KG1 (cell line): ENCODE data around the gene RSPH3.
"Not testable (repeated sequence)": the region's sequence is repeated elsewhere in the genome, so short reads cannot be mapped to it uniquely, and the experiment has no call there.

Source experiments
- DNase-seq: peaks from one replicate; lab custom pipeline; 2025; lab: John Stamatoyannopoulos, UW

Gene RSPH3

GRCh38 chr6:159025224-159025623 lies 25.2 kb upstream of the RSPH3 start:
- not testable (repeated sequence) for DNase-seq

GRCh38 chr6:159023893-159024292 lies 23.9 kb upstream of the RSPH3 start:
- DNase-seq = no peak

GRCh38 chr6:159020011-159020410 lies 20.0 kb upstream of the RSPH3 start:
- DNase-seq = no peak

GRCh38 chr6:159017757-159018559 lies 18.0 kb upstream of the RSPH3 start:
- no peak for DNase-seq

GRCh38 chr6:159014406-159014805 lies 14.4 kb upstream of the RSPH3 start:
- DNase-seq = no peak

GRCh38 chr6:159013229-159013628 lies 13.2 kb upstream of the RSPH3 start:
- DNase-seq = no peak

GRCh38 chr6:159012201-159012600 lies 12.2 kb upstream of the RSPH3 start:
- DNase-seq = no peak

- DNase-seq = not testable (repeated sequence)
These were observed 10.1 kb upstream of the RSPH3 start for GRCh38 chr6:159010037-159010612.

- no peak for DNase-seq
These were observed 8.8 kb upstream of the RSPH3 start for GRCh38 chr6:159008656-159009288.

- no peak for DNase-seq
These were observed 7.5 kb upstream of the RSPH3 start for GRCh38 chr6:159007510-159007909.

- no peak for DNase-seq
These were observed 5.4 kb upstream of the RSPH3 start for GRCh38 chr6:159005436-159005835.

- DNase-seq = no peak
These were observed 4.6 kb upstream of the RSPH3 start for GRCh38 chr6:159004592-159004991.

GRCh38 chr6:159002432-159003155 lies 2.6 kb upstream of the RSPH3 start:
- no peak for DNase-seq

- no peak for DNase-seq
These were observed 792 bp downstream of the RSPH3 start for GRCh38 chr6:158999154-158999665.

- no peak for DNase-seq
These were observed 3.1 kb downstream of the RSPH3 start for GRCh38 chr6:158996856-158997255.

- DNase-seq = no peak
These were observed 6.4 kb downstream of the RSPH3 start for GRCh38 chr6:158993639-158994038.

GRCh38 chr6:158991017-158991723 lies 8.8 kb downstream of the RSPH3 start:
- no peak for DNase-seq

- not testable (repeated sequence) for DNase-seq
These were observed 10.3 kb downstream of the RSPH3 start for GRCh38 chr6:158989711-158990110.

GRCh38 chr6:158988477-158988876 lies 11.5 kb downstream of the RSPH3 start:
- no peak for DNase-seq

- no peak for DNase-seq
These were observed 12.3 kb downstream of the RSPH3 start for GRCh38 chr6:158987657-158988056.

- no peak for DNase-seq
These were observed 21.2 kb downstream of the RSPH3 start for GRCh38 chr6:158978757-158979156.

GRCh38 chr6:158977382-158977781 lies 22.6 kb downstream of the RSPH3 start:
- no peak for DNase-seq
